Measurements from ENCODE around the gene TMCO2. TPM values are rescaled to one million over a fixed set of nuclear protein-coding genes. Genes with fewer than 3 reads are reported as not detected.

TMCO2 gene
- total RNA-seq, 1 experiment from 2014 or later: not detected

- Histone ChIP-seq H3K27me3 (replicated peaks; ENCODE audit: control insufficient read depth, insufficient read depth, low read length) (no peaks in the 10 kb centered on the region), H3K9me3 (no peaks in the 10 kb centered on the region), H3K36me3 (ENCODE audit: control insufficient read depth, insufficient read depth, low read length) (no peaks in the 10 kb centered on the region), H3K4me3 (ENCODE audit: low read depth, low read length) (no peak overlapping the region), H3K4me1 (no peaks in the 10 kb centered on the region)
- no peak for DNase-seq
- intact Hi-C loops (cut with micrococcal nuclease; ENCODE audit: unreplicated experiment): no loop called here
- H3K27me3 Mint-ChIP-seq (ENCODE audit: insufficient read depth, unreplicated experiment): no peaks in the 10 kb centered on the region
- TF ChIP-seq CTCF (IDR thresholded peaks at IDR 0.05; ENCODE audit: insufficient read depth in 1 of 2, low read depth in 1 of 2, low read length in 1 of 2, severe bottlenecking in 1 of 2, unreplicated experiment in 1 of 2): no peak
- ChIA-PET POLR2A (no interaction called here), CTCF (interaction anchor here (1.0 kb wide), 1 partner anchor 147 kb away, joined by 4 read pairs; no protein-coding TSS in a partner anchor)
- no peaks in the 10 kb centered on the region for H3K9me3 Mint-ChIP-seq (ENCODE audit: unreplicated experiment)
- no peak overlapping the region for H3K27ac Mint-ChIP-seq (ENCODE audit: unreplicated experiment)
- H3K4me1 Mint-ChIP-seq (ENCODE audit: low read depth, unreplicated experiment): no peaks in the 10 kb centered on the region
- BruUV-seq (replicated peaks): no TSS peak
- no peak overlapping the region for H3K4me3 Mint-ChIP-seq (ENCODE audit: unreplicated experiment)
- peaks cover 22% of the 10 kb centered on the region for H3K36me3 Mint-ChIP-seq (ENCODE audit: insufficient read depth, unreplicated experiment)
Measured at GRCh38 chr1:40291293-40291692, 43.6 kb downstream of the TMCO2 start.

GRCh38 chr1:40299366-40300248 lies 51.9 kb downstream of the TMCO2 start:
- Mint-ChIP-seq H3K27me3 (ENCODE audit: insufficient read depth, unreplicated experiment) (no peaks in the 10 kb centered on the region), H3K4me3 (ENCODE audit: unreplicated experiment) (no peak overlapping the region), H3K36me3 (ENCODE audit: insufficient read depth, unreplicated experiment) (no peaks in the 10 kb centered on the region), H3K27ac (ENCODE audit: unreplicated experiment) (no peak overlapping the region), H3K9me3 (ENCODE audit: unreplicated experiment) (no peaks in the 10 kb centered on the region), H3K4me1 (ENCODE audit: low read depth, unreplicated experiment) (no peaks in the 10 kb centered on the region)
- POLR2A ChIA-PET: interaction anchor here (0.5 kb wide), 1 partner anchor 399 kb away, joined by 3 read pairs; no protein-coding TSS in a partner anchor
- Histone ChIP-seq H3K27me3 (replicated peaks; ENCODE audit: control insufficient read depth, insufficient read depth, low read length) (no peaks in the 10 kb centered on the region), H3K36me3 (ENCODE audit: control insufficient read depth, insufficient read depth, low read length) (no peaks in the 10 kb centered on the region), H3K4me3 (ENCODE audit: low read depth, low read length) (no peak overlapping the region), H3K9me3 (no peaks in the 10 kb centered on the region), H3K4me1 (no peaks in the 10 kb centered on the region)
- no peak for DNase-seq
- CTCF ChIA-PET: no interaction called here
- TF ChIP-seq CTCF (IDR thresholded peaks at IDR 0.05; ENCODE audit: insufficient read depth in 1 of 2, low read depth in 1 of 2, low read length in 1 of 2, severe bottlenecking in 1 of 2, unreplicated experiment in 1 of 2): no peak
- intact Hi-C loops (cut with micrococcal nuclease; ENCODE audit: unreplicated experiment): loop anchor here (10.0 kb wide), 1 partner anchor 225 kb away; no protein-coding TSS in a partner anchor
- no TSS peak for BruUV-seq (replicated peaks)

- no peaks in the 10 kb centered on the region for H3K4me1 ChIP-seq
- no peaks in the 10 kb centered on the region for H3K36me3 ChIP-seq (ENCODE audit: control insufficient read depth, insufficient read depth, low read length)
- H3K27me3 ChIP-seq (replicated peaks; ENCODE audit: control insufficient read depth, insufficient read depth, low read length): no peaks in the 10 kb centered on the region
- no peak for TF ChIP-seq CTCF (IDR thresholded peaks at IDR 0.05; ENCODE audit: insufficient read depth in 1 of 2, low read depth in 1 of 2, low read length in 1 of 2, severe bottlenecking in 1 of 2, unreplicated experiment in 1 of 2)
- ChIA-PET CTCF (no interaction called here), POLR2A (no interaction called here)
- no peak overlapping the region for H3K4me3 ChIP-seq (ENCODE audit: low read depth, low read length)
- Mint-ChIP-seq H3K27me3 (ENCODE audit: insufficient read depth, unreplicated experiment) (no peaks in the 10 kb centered on the region), H3K27ac (ENCODE audit: unreplicated experiment) (no peak overlapping the region), H3K4me1 (ENCODE audit: low read depth, unreplicated experiment) (no peaks in the 10 kb centered on the region), H3K4me3 (ENCODE audit: unreplicated experiment) (no peak overlapping the region), H3K36me3 (ENCODE audit: insufficient read depth, unreplicated experiment) (no peaks in the 10 kb centered on the region), H3K9me3 (ENCODE audit: unreplicated experiment) (no peaks in the 10 kb centered on the region)
- intact Hi-C loops (cut with micrococcal nuclease; ENCODE audit: unreplicated experiment): loop anchor here (10.0 kb wide), 1 partner anchor 225 kb away; no protein-coding TSS in a partner anchor
- no peaks in the 10 kb centered on the region for H3K9me3 ChIP-seq
- DNase-seq: no peak
- no TSS peak for BruUV-seq (replicated peaks)
Measured at GRCh38 chr1:40300249-40300567, 52.5 kb downstream of the TMCO2 start.
